Activated CD4-positive, alpha-beta T cell treated with anti-CD3 and anti-CD28 coated beads, Interleukin-2, amount 50 U/mL, for 48 hours (primary cell): ENCODE measurements around the gene GIPC1.
"Not testable (repeated sequence)": the region's sequence is repeated elsewhere in the genome, so short reads cannot be mapped to it uniquely, and the experiment has no call there.

Experiments used
- DNase-seq, 2 experiments: peaks; one replicate each; pipeline ENCODE4 v3.0.0-alpha.2; 2020

GIPC1 gene, protein sequence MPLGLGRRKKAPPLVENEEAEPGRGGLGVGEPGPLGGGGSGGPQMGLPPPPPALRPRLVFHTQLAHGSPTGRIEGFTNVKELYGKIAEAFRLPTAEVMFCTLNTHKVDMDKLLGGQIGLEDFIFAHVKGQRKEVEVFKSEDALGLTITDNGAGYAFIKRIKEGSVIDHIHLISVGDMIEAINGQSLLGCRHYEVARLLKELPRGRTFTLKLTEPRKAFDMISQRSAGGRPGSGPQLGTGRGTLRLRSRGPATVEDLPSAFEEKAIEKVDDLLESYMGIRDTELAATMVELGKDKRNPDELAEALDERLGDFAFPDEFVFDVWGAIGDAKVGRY

DNA sequence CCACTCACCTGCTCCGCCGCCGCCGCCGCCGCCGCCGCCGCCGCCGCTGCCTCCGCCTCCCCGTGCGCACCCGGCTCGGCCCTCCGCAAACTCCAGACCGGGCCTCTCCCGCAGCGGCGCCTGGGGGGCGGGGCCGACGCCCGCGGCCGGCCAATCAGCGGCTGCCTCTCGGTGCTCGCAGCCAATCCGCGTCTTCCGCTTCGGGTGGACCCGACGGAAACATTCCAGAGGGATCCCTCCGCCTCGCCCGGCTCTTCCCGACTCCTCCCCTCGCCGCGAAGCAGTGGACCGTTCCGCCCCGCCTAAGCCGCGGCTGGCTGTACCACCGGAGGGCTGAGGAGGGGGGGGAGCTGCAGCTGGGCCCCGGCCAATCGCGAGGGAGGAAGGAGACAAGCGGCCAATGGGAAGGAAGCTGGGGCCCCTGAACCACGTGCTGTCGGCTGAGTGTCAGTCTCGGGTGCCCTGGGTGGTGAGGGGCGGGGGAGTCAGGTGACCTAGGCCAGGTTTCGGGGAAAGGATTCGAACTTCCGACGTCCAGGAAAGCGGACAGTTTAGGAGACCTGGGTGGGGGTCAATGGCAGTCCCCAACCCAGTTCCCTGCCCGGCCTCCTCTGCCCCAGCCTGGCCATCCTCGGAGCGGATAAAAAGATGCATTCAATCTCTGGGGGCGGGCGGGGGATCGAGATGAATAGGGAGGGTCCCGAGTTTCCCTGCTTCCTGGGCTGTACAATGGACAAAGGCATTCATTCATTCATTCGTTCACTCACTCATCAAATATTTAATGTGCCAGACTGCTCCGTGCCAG lies at the start of gene GIPC1:
TSS of gene GIPC1 (minus strand) at position 99 of the 805 bp plus-strand sequence. CDS start 13,151 bp downstream, outside the sequence.
- DNase-seq, result peak; percentile 85 to 87

DNA sequence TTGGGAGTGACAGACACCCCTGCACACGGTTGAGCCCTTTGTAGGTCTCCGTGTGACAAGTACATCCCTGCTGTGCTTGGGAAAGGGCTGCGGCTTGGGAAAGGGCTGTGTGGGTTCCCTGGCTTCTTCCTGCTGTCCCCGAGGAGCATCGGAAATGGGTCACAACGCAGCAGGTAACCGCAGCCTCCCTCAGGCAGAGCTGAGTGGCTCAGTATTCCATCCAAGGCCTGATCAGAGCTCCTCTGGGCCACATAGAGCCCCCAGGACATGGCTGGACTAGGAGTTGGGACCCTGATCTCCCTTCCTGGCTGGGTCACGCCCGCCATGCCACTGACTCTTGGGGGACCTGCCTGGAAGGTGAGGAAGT lies 49.8 kb upstream of the GIPC1 start:
- no peak for DNase-seq

DNA sequence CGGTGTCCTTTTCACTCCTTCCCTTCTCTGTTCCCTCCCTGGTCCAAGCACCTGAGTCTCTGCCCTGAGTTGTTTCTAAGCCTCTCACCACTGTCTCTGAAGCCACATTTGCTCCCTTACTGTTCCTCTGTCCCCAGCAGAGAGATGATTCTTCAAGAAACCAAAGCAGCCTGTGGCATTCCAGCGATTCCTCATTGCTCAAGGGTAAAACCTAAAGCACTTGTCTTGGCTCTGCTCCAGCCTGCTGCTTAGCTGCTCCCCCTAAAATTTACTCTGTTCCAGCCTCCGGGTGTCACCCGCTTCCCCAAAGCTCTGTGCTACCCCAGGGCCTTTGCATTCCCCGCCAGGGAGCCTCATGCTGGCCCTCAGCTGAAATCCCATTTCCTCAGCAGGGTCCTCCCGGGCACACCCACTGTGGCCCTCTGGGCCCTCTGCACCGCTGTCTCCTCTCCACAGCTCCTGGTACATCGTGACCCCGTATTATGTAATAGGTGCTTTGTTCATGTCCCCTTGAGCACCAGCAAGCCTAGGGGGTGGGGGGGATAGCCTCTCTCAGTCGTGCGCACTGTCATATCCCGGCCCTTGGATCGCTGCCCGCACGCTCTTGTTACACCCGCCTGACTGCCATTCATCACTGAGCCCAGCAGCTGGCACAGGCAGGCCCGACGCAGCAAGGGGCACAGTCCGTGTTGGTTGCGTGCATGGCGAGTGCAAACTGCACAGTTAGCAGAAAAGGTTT lies 49.2 kb upstream of the GIPC1 start:
- DNase-seq, result no peak

DNA sequence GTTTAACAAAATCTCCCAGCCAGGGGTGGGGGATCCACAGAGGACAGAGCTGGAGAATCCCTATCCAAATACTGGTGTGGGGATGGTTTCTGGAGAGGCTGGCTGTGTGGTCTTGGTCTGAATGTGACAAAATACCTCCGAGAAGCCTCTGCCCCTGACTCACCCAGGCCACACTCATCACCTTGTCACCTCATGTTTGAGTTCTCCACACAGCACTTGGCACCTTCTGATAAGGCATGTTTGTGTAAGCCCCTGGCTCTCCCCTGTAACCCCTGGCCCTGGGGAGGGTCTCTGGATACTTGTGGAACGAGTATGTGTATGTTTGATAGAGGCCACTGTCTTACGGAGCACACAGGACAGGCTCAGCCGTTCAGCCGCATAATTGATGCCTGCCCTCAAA lies 48.1 kb upstream of the GIPC1 start:
- no peak for DNase-seq

DNA sequence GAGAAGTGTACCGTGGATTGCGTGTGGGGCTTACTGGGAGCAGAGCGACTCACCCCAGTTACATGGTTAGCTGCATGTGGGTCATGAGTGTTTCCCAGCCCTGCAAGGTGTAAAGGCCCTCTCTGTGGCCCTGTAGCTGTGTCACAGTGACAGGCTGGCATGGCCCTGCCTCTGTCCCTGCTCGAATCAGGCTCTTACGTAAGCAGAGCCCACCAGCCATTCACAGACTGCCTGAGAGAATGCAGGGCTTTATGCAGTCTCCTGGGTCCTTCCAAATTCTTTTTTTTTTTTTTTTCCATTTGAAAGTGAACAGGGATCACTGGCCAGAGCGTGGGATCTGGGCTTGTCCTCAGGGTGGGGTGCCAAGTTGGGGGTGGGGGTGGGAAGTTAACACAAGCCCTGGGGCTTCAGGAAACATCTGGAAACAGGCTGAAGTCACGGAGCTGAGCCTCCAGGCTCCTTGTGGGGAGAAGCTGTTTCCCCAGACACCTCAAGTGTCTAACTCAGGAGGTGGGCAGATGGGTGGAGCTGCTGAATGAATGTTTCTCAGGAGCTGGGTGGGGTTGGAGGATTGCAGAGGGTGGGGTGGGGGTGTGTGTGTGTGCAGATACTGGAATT lies 46.9 kb upstream of the GIPC1 start:
- DNase-seq, result no peak

DNA sequence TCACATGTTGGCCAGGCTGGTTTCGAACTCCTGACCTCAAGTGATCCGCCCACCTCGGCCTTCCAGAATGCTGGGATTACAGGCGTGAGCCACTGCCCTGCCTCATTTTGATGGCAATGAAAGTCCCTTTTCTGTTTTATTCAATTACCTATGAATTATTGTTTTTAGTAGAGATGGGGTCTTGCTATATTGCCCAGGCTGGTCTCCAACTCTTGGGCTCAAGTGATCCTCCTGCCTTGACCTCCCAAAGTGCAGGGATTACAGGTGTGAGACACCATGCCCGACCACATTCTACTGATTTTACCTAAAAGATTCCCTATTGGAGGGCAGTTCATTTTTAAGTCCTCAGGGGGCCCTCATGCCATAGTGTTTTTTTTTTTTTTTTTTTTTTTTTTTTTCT lies 46.1 kb upstream of the GIPC1 start:
- not testable (repeated sequence) for DNase-seq

DNA sequence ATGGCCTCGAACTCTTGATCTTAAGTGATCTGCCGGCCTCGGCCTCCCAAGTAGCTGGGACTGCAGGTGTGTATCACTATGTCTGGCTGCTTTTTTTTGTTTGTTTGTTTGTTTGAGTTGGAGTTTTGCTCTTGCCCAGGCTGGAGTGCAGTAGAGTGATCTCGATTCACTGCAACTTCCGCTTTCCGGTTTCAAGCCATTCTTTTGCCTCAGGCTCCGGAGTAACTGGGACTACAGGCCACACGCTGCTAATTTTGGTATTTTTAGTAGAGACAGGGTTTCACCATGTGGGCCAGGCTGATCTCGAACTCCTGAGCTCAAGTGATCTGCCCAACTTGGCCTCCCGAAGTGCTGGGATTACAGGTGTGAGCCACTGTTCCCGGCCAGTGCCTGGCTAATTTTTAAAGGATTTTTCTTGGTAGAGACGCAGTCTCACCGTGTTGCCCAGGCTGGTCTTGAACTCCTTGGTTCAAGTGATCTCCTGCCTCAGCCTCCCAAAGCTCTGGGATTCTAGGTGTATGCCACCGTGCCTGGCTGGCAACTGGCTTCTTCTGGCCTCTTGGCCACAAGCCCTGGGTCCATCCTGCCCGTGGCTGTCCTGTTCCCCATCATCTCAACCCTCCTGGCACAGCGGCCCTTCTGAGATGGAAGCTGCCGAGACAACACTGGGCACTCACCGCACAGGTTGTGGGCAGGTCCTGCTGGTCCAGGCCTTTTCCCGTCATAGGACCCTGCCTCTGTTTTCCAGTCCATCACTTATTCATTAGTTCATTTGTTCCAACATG lies 45.0 kb upstream of the GIPC1 start:
- DNase-seq, result no peak

DNA sequence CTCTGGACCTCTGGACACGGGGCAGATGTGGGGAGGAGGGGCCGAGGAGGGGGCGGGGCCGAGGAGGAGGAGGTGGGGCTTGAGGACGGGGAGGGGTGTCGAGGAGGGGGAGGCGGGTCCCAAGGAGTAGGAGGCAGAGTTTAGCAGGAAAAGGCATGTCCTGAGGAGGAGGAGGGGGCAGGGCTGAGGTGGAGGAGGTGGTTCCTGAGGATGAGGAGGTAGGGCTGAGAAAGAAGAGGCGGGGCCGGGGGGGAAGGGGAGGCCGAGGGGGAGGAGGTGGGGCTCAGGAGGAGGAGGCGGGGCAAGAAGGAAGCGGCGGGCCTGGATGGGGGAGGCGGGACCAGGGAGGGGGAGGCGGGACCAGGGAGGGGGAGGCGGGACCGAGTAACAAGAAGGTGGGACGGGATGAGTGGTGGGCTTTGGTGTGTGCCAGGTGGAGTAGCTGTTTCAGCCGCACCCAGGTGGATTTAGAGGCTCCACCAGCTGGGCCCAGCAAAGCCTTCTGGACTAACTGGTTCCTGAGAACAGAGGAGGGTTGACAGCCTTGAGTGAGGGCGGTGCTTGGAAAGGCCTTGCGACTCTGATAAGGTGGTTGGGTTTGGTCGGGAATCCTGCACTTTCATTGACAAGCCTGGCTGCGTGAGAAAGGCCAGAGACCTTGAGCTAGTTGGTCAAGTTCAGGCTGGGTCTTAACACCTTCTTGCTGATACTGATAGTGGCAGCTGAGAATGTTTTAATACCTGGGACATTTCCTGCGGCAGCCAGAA lies 41.2 kb upstream of the GIPC1 start:
- DNase-seq, result peak; percentile 47 to 58

DNA sequence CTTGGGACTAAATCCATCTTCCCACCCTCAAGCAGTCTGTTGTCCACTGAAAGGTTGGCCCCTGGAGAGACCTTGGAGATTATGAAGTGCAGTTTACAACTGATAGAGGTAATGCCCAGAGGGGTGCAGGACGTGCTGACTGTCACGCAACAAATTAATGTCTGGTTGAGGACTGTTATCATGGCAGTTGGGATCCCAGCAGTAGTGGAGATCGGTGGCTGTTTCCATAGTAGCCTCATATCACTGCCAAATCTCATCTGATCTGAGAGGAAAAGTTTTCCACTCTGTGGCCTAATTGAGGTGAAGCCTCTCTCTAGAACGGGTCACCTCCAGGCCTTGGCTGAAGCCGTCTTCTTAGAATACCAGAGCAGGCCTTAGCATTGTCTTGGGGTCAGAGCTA lies 37.5 kb upstream of the GIPC1 start:
- no peak for DNase-seq

DNA sequence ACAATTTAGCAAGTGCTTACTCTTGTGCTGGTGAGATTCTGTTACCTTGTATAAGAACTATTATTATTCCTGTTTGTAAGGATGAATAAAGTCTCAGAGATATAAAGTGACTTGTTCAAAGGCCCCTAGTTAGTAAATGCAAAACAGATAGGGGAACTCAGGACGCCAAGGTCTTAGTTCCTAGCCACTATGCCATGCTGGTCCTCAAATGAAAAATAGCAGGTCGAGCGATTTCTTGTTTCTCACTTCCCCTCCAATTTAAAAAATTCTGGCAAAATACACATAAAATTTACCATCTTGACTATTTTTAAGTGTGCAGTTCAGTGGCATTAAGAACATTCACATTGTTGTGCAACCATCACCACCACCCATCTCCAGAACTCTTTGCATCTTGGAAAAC lies 34.6 kb upstream of the GIPC1 start:
- no peak for DNase-seq

DNA sequence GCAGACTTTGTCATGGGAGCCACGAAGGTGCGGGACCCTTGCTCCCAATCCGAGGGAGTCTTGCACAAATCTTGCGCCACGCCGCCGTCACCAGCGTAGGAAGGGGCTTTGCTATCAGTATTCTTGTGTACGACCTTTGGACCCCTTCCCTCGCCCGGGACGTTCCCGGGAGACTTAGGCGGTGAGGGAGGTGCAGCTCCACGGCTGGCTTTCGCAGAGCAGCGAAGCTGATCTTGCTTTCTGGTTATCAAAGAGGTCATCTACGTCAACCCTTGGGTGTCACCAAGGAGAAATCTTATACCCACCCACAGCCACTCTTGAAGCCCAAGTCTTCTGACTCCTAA lies 34.0 kb upstream of the GIPC1 start:
- no peak for DNase-seq

DNA sequence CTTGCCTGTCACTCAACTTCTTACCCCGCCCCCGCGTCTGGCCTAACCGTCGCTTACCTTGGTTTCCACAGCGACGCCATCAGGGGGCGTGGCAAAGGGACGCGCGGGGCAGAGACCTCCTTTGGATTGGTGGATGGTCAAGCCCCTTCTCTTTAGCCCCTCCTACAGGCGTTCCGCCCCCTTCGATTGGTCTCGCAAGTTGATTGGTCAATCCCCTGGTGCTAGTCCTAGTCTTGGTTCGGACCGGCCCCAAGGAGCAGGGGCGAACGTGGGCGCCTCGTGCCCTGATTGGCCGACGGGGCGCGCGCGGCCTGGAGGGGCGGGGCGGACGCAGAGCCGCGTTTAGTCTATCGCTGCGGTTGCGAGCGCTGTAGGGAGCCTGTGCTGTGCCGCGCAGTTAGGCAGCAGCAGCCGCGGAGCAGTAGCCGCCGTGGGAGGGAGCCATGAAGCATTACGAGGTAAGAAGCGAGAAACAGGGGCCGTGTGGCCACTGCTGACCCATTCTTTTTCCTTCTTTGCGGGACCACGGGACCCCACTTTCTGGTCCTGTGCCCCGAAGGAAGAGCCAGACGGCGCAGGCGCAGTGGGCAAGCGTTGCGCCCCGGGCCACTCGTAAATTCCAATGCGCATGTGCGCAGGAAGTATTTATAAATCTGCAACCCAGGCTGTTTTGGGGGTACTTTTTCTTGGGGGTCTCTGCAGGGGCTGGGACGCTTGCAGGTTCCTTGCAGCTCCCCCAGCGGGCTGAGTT lies 33.5 kb upstream of the GIPC1 start, which contains the start of gene TECR:
TSS of gene TECR (plus strand) at position 341 of the 751 bp plus-strand sequence. CDS start at position 444, 103 bp downstream.
- DNase-seq, result peak; percentile 100

DNA sequence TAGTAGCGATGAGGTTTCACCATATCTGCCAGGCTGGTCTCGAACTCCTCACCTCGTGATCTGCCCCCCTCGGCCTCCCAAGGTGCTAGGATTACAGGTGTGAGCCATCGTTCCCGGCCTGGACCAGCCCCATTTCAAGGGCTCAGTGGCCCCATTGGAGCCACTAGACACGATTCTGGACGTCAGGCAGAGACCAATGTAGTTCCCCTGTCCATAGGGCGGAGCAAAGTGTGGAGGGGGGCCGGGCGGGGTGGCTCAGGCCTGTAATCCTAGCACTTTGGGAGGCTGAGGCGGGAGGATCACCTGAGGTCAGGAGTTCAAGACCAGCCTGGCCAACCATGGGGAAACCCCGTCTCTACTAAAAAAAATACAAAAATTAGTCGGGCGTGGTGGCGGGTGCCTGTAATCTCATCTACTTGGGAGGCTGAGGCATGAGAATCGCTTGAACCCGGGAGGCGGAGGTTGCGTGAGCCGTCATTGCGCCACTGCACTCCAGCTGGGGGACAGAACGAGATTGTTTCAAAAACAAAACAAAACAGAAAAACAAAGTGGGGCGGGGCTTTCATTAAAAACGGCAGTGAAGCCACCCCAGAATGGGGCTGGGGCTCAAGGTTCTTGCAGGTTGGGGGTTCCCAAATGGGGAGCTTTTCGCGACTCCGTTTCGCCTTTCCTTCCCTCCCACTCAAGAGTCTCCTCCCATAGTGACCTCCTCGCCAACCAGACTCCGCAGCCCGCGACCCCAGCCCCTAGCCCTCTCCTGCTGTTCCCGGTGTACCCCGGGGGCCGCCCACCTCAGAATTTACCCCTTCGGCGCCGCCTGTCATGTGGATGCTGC lies 32.7 kb upstream of the GIPC1 start:
- DNase-seq, result no peak

DNA sequence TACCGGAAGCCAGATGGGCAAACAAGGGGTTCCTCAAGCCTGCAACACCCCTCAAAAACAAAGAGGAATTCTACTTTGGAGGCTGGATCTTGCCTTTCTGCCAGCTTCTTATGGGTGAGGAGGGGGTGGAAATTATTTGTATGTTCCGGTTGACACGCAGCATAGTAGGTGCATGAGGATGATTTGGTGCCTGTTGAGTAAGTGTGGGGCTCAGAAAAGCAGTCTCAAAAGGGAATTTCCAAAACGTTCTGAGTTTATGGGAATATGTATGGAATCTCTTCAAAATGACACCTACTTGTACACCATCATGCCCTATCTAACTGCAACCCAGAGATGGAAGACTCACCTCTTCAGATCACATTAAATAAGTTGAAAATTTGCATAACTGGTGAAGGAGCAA lies 30.5 kb upstream of the GIPC1 start:
- DNase-seq, result no peak

DNA sequence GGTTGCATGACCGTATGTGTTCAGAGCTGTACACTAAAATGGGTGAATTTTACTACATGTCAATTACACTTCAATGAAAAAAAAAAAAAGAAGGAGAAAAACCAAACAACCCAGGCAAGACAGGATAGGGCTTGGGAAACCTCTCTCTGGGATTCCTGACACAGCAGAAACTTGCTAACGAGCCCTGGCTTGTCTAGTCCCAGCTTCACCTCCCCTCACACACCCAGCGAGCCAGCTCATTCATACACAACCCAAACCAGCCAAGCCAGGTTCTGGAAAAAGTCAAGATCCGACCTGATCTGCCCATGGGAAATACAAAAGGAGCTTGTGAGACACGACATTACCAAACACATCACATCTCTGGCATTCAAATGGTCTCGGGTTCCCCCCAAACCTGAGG lies 29.8 kb upstream of the GIPC1 start:
- no peak for DNase-seq

DNA sequence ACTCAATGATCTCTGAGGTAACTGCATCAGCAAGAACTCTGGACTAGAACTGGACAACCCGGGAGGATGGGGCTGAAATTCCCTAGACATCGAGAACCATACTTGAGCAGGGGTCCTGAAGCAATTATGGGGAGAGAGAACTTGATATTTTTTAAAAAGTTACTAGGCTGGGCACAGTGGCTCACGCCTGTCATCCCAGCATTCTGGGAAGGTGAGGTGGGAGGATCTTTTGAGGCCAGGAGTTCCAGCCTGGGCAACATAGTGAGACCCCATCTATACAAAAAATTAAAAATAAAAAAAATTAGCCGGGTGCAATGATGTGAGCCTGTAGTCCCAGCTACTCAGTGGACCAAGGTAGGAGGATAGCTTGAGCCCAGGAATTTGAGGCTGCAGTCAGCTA lies 24.6 kb upstream of the GIPC1 start:
- DNase-seq, result no peak

DNA sequence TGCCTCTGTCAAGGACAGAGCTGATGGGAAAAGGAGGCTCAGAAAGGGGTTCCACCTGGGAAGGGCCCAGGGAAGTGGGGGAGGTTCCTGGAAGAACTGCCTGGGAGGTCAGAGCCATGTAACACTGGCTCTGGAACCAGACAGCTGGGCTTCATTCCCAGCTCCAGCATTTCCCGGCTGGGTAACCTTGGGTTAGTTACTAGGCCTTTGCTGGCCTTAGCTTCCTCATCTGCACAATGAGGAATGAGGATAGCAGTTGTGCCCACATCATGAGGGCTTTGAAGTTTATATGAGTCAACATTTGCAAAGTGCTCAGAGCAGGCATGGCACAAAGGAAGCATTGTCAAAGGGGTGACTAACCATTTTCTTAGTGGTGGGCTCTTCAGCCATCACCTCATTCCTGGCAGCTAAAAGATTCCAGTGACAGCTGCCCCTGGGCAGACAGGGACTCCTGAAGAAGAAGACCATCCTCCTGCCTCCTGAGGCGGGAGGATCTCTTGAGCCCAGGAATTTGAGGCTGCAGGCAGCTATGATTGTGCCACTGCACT lies 24.0 kb upstream of the GIPC1 start:
- no peak for DNase-seq

DNA sequence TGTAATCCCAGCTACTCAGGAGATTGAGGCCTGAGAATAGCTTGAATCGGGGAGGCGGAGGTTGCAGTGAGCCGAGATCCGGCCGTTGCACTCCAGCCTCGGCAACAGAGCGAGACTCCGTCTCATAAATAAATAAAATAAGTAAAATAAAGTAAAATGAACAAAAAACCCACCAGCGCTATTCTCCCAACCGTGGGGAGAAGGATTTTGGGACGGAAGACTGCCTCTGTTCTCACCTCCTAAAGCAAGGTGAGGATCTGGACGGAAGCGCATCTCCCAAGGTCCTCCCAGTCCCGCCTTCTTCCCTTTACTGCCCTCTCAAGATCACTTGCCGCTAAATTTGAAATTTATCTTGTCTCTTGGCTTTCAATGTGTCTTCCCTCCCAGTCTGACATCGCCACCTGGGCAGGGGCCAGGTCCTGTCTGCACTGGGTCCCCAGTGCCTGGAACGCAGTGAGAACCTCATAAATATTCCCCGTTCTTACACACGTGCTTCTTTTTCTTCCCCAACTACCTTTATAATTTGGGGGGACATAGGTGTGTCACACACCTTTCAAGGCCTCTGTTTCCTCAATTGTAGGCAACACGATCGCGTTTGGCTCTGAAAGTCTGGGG lies 23.4 kb upstream of the GIPC1 start:
- no peak for DNase-seq
